Peyer's patch (tissue), 4 donors: ENCODE data around the gene PLA2G4A. TPM values are rescaled to one million over a fixed set of nuclear protein-coding genes. Genes with fewer than 3 reads are reported as not detected.

Source experiments
- DNase-seq, 3 donors: peaks; one replicate each; pipeline ENCODE4 v3.0.0-alpha.2; 2017 to 2019
- H3K27ac ChIP-seq, 4 donors: fragments of 200-600 bp; sonication (generic); one replicate each; pipeline ENCODE4 v1.5.1; 2016 to 2019
- H3K27me3 ChIP-seq, 2 donors: fragments of 200-600 bp; sonication (generic); one replicate each; pipeline ENCODE4 v1.5.1; 2019
- H3K36me3 ChIP-seq, 3 donors: fragments of 200-600 bp; sonication (generic); one replicate each; pipeline ENCODE4 v1.5.1; 2016 to 2019
- H3K4me1 ChIP-seq, 4 donors: fragments of 200-600 bp; sonication (generic); one replicate each; pipeline ENCODE4 v1.5.1; 2016 to 2019
- H3K4me3 ChIP-seq, 4 donors: fragments of 200-600 bp; sonication (generic); 1 replicate in 3 of 4; 2 replicates in 1 of 4; pipeline ENCODE4 v1.5.1; 2016 to 2019; ENCODE audit warnings: mild to moderate bottlenecking in 1 of 4
- H3K9me3 ChIP-seq, 4 donors: fragments of 200-600 bp; sonication (generic); one replicate each; pipeline ENCODE4 v1.5.1; 2016 to 2019; ENCODE audit warnings: mild to moderate bottlenecking in 1 of 4
- POLR2A ChIP-seq, 2 donors: fragments of 450-650 bp; IDR thresholded peaks; one replicate each; pipeline ENCODE4 v1.5.1; 2017; ENCODE audit warnings: antibody characterized with exemption in 2 of 2, mild to moderate bottlenecking in 2 of 2, moderate library complexity in 2 of 2
- total RNA-seq, 4 donors: library from RNA; depleted of rRNA; stranded (reverse); fragments of >200 nt; gene quantifications; one replicate each; pipeline ENCODE4 v1.1.0, GENCODE V29; 2016
- TF ChIP-seq, protein P1 (sequence below), 6 experiments: fragments of 450-650 bp in 4 of 6; fragments of 200-600 bp in 2 of 6; sonication (generic) in 1 of 6; IDR thresholded peaks; one replicate each; pipeline ENCODE4 v1.5.1; 2017 to 2019; ENCODE audit warnings: antibody characterized with exemption in 6 of 6, mild to moderate bottlenecking in 3 of 6, moderate library complexity in 1 of 6

The PLA2G4A gene
- total RNA-seq, 4 donors from 2014 or later: 7.0 to 8.3 (median 7.6) TPM

DNA sequence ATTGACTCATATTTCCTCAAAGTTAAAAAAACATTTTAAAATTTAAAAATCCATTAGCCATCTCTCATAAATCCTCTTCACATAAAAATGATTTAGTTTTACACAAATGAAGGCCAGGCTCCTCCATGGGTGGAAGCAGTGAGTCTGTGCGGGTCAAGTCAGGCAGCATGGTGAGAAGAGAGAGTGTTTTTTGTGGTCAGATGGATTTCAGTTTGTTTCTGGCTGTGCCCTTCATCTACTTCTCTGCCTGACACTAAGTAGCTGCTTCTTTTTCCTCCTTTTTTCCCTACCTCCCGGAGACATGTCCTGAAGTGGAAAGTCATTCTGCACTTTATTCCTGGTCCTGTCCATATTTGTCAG is 10.3 kb downstream of the PLA2G4A start:
- peaks cover 0 to 20% (median 0%) of the 10 kb centered on the region in 4 donors for H3K4me1 ChIP-seq
- H3K27me3 ChIP-seq: no peaks in the 10 kb centered on the region
- no peak for TF ChIP-seq POLR2A (IDR thresholded peaks at IDR 0.05)
- TF ChIP-seq, protein P1, sequence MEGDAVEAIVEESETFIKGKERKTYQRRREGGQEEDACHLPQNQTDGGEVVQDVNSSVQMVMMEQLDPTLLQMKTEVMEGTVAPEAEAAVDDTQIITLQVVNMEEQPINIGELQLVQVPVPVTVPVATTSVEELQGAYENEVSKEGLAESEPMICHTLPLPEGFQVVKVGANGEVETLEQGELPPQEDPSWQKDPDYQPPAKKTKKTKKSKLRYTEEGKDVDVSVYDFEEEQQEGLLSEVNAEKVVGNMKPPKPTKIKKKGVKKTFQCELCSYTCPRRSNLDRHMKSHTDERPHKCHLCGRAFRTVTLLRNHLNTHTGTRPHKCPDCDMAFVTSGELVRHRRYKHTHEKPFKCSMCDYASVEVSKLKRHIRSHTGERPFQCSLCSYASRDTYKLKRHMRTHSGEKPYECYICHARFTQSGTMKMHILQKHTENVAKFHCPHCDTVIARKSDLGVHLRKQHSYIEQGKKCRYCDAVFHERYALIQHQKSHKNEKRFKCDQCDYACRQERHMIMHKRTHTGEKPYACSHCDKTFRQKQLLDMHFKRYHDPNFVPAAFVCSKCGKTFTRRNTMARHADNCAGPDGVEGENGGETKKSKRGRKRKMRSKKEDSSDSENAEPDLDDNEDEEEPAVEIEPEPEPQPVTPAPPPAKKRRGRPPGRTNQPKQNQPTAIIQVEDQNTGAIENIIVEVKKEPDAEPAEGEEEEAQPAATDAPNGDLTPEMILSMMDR (IDR thresholded peaks at IDR 0.05): no peak
- no peaks in the 10 kb centered on the region for H3K36me3 ChIP-seq
- H3K4me3 ChIP-seq: no peak overlapping the region
- peak overlapping the region in 1 of 4 donors; percentile 57 for H3K27ac ChIP-seq
- DNase-seq: no peak
- no peaks in the 10 kb centered on the region for H3K9me3 ChIP-seq

DNA sequence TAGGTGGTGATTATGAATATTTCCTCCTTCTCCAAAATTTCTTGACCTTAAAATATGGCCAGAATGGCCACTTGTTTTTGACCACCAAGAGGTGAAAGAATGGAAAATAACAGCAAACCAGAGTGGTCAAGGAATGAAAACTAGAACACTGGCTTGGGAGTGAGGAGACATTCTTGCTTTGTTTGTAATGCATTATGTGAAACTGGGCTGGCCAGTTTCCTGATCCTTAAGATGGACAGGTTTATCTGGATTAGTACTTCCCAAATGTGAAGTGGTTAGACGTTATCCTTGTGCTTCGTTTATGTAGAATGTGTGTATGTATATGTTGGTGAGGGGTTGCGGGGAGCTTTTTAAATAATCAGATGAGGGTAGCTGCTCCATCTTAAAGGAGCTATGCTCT is 12.8 kb downstream of the PLA2G4A start:
- Histone ChIP-seq H3K27ac (no peak overlapping the region), H3K36me3 (no peaks in the 10 kb centered on the region), H3K4me1 (peaks cover 0 to 30% (median 0%) of the 10 kb centered on the region in 4 donors), H3K27me3 (no peaks in the 10 kb centered on the region), H3K4me3 (no peak overlapping the region), H3K9me3 (no peaks in the 10 kb centered on the region)
- no peak for DNase-seq
- no peak for TF ChIP-seq POLR2A (IDR thresholded peaks at IDR 0.05)
- TF ChIP-seq, protein P1 (IDR thresholded peaks at IDR 0.05): no peak

GRCh38 chr1:186842547-186842946 is 13.8 kb downstream of the PLA2G4A start:
- DNase-seq: no peak
- no peaks in the 10 kb centered on the region for H3K9me3 ChIP-seq
- H3K27ac ChIP-seq: no peak overlapping the region
- TF ChIP-seq, protein P1 (IDR thresholded peaks at IDR 0.05): no peak
- no peak for TF ChIP-seq POLR2A (IDR thresholded peaks at IDR 0.05)
- no peaks in the 10 kb centered on the region for H3K27me3 ChIP-seq
- no peaks in the 10 kb centered on the region for H3K36me3 ChIP-seq
- peaks cover 0 to 30% (median 0%) of the 10 kb centered on the region in 4 donors for H3K4me1 ChIP-seq
- no peak overlapping the region for H3K4me3 ChIP-seq

GRCh38 chr1:186843226-186843625 is 14.5 kb downstream of the PLA2G4A start:
- Histone ChIP-seq H3K9me3 (no peaks in the 10 kb centered on the region), H3K27ac (no peak overlapping the region)
- no peak for TF ChIP-seq POLR2A (IDR thresholded peaks at IDR 0.05)
- TF ChIP-seq, protein P1 (IDR thresholded peaks at IDR 0.05): no peak

GRCh38 chr1:186843931-186844330 is 15.2 kb downstream of the PLA2G4A start:
- no peaks in the 10 kb centered on the region for H3K9me3 ChIP-seq
- peaks cover 0 to 20% (median 0%) of the 10 kb centered on the region in 4 donors for H3K4me1 ChIP-seq
- no peak for DNase-seq
- no peak for TF ChIP-seq POLR2A (IDR thresholded peaks at IDR 0.05)
- TF ChIP-seq, protein P1 (IDR thresholded peaks at IDR 0.05): no peak
- no peaks in the 10 kb centered on the region for H3K27me3 ChIP-seq
- H3K36me3 ChIP-seq: no peaks in the 10 kb centered on the region
- no peak overlapping the region for H3K27ac ChIP-seq
- H3K4me3 ChIP-seq: no peak overlapping the region

More at GRCh38 chr1:186843226-186843625, 14.5 kb downstream of the PLA2G4A start:
- H3K4me1 ChIP-seq: peaks cover 0 to 24% (median 0%) of the 10 kb centered on the region in 4 donors
- no peaks in the 10 kb centered on the region for H3K36me3 ChIP-seq
- no peak for DNase-seq
- H3K4me3 ChIP-seq: no peak overlapping the region
- no peaks in the 10 kb centered on the region for H3K27me3 ChIP-seq
